ENCODE results near the gene RPUSD1. TPM values are rescaled to one million over a fixed set of nuclear protein-coding genes. Genes with fewer than 3 reads are reported as not detected.
"Not testable (repeated sequence)": the region's sequence is repeated elsewhere in the genome, so short reads cannot be mapped to it uniquely, and the experiment has no call there.

RPUSD1 gene
- total RNA-seq, 4 donors from 2014 or later, result 20.3 to 33.3 (median 24.9) TPM

GRCh38 chr16:756428-756827, 31.8 kb downstream of the RPUSD1 start:
- Histone ChIP-seq H3K4me1 (peaks cover 7 to 57% (median 12%) of the 10 kb centered on the region in 3 donors), H3K27me3 (peaks cover 0 to 60% (median 0%) of the 10 kb centered on the region in 4 donors), H3K9me3 (no peaks in the 10 kb centered on the region), H3K36me3 (no peaks in the 10 kb centered on the region), H3K4me3 (no peak overlapping the region), H3K27ac (no peak overlapping the region)
- 58 to 91% methylated on average over 5 of the region's 5 CpGs for WGBS, 2 donors
- no peak for DNase-seq
- intact Hi-C loops (cut with DNase I), result no loop called here
- TF ChIP-seq POLR2A (IDR thresholded peaks at IDR 0.05) (no peak), CTCF (IDR thresholded peaks at IDR 0.05) (no peak)

- WGBS, 2 donors, result 22 to 28% methylated on average over 11 of the region's 11 CpGs
- no peak for DNase-seq
- H3K4me1 ChIP-seq, result peaks cover 0 to 42% (median 3%) of the 10 kb centered on the region in 3 donors
- H3K27ac ChIP-seq, result no peak overlapping the region
- H3K27me3 ChIP-seq, result peaks cover 0 to 57% (median 0%) of the 10 kb centered on the region in 4 donors
- TF ChIP-seq POLR2A (IDR thresholded peaks at IDR 0.05) (no peak), CTCF (IDR thresholded peaks at IDR 0.05) (no peak)
- H3K4me3 ChIP-seq, result no peak overlapping the region
- intact Hi-C loops (cut with DNase I), result no loop called here
- H3K36me3 ChIP-seq, result no peaks in the 10 kb centered on the region
- no peaks in the 10 kb centered on the region for H3K9me3 ChIP-seq
Measured at GRCh38 chr16:754656-755055, 33.5 kb downstream of the RPUSD1 start.

GRCh38 chr16:754121-754607, 34.0 kb downstream of the RPUSD1 start:
- H3K27ac ChIP-seq; H3K9me3 ChIP-seq; H3K36me3 ChIP-seq; H3K4me3 ChIP-seq; intact Hi-C loops (cut with DNase I); DNase-seq: not testable (repeated sequence)
- Histone ChIP-seq H3K27me3 (peaks cover 0 to 57% (median 0%) of the 10 kb centered on the region in 4 donors), H3K4me1 (peaks cover 0 to 37% (median 0%) of the 10 kb centered on the region in 3 donors)
- 79 to 82% methylated on average over 7 to 11 of the region's 11 CpGs for WGBS, 2 donors

- TF ChIP-seq CTCF (IDR thresholded peaks at IDR 0.05) (no peak), POLR2A (IDR thresholded peaks at IDR 0.05) (no peak)
- intact Hi-C loops (cut with DNase I), result no loop called here
- no peak for DNase-seq
- H3K27me3 ChIP-seq, result peaks cover 0 to 57% (median 0%) of the 10 kb centered on the region in 4 donors
- H3K27ac ChIP-seq, result no peak overlapping the region
- H3K36me3 ChIP-seq, result no peaks in the 10 kb centered on the region
- no peaks in the 10 kb centered on the region for H3K9me3 ChIP-seq
- 15 to 31% methylated on average over 10 of the region's 10 CpGs for WGBS, 2 donors
- H3K4me3 ChIP-seq, result no peak overlapping the region
- peaks cover 0 to 23% (median 0%) of the 10 kb centered on the region in 3 donors for H3K4me1 ChIP-seq
Measured at GRCh38 chr16:752007-752312, 36.2 kb downstream of the RPUSD1 start.

GRCh38 chr16:751152-752006, 36.8 kb downstream of the RPUSD1 start:
- H3K27me3 ChIP-seq, result peaks cover 0 to 57% (median 0%) of the 10 kb centered on the region in 4 donors
- WGBS, 2 donors, result 44 to 57% methylated on average over 29 to 31 of the region's 39 CpGs
- intact Hi-C loops (cut with DNase I), result no loop called here
- no peak overlapping the region for H3K4me3 ChIP-seq
- peaks cover 0 to 23% (median 0%) of the 10 kb centered on the region in 3 donors for H3K4me1 ChIP-seq
- no peak for TF ChIP-seq CTCF (IDR thresholded peaks at IDR 0.05)
- TF ChIP-seq POLR2A (IDR thresholded peaks at IDR 0.05), result no peak
- no peaks in the 10 kb centered on the region for H3K36me3 ChIP-seq
- DNase-seq, result no peak
- no peaks in the 10 kb centered on the region for H3K9me3 ChIP-seq
- no peak overlapping the region for H3K27ac ChIP-seq

Data from esophagus squamous epithelium (tissue), 5 donors.